A549 (cell line): ENCODE data around the gene CPLX1. TPM values are rescaled to one million over a fixed set of nuclear protein-coding genes. Genes with fewer than 3 reads are reported as not detected.

ENCODE experiments used
- ATAC-seq, 2 experiments: fragments of 200-7000 bp in 1 of 2; fragments of >200 bp in 1 of 2; cut with Nextera tagmentation in 1 of 2; cut with Tn5 transposase in 1 of 2; 3 replicates each; pipeline versions ENCODE4 v1.8.0 to v1.9.1; 2018 to 2020; ENCODE audit warnings: mild to moderate bottlenecking in 1 of 2, moderate library complexity in 1 of 2
- CTCF ChIA-PET: fragments of 300-600 bp; sonication (Branson Sonifier 250); formaldehyde crosslinking; extraction: SDS; loops from one replicate; lab custom pipeline; 2021; ENCODE audit warnings: antibody characterized with exemption, inconsistent platforms; lab: Yijun Ruan, JAX
- POLR2A ChIA-PET: fragments of 350-600 bp; formaldehyde crosslinking; extraction: SDS; loops from one replicate; lab custom pipeline; 2021; ENCODE audit warnings: antibody characterized with exemption, inconsistent platforms; lab: Yijun Ruan, JAX
- DNase-seq, 2 experiments: peaks; one replicate each; pipeline versions ENCODE4 v3.0.0 to v3.0.0-alpha.2; 2011 to 2016; ENCODE audit warnings: low read depth in 1 of 2, low spot score in 1 of 2
- FAIRE-seq: peaks from 2 replicates; lab custom pipeline; 2011; peaks lifted over from hg19 to GRCh38; lab: Jason Lieb, UNC
- H3K27ac ChIP-seq, 2 experiments: fragments of >200 bp; sonication (Bioruptor Twin); formaldehyde crosslinking; 3 replicates each; pipeline ENCODE4 v1.5.1; 2016 to 2017
- H3K4me1 ChIP-seq: fragments of >200 bp; sonication (Bioruptor Twin); formaldehyde crosslinking; 3 replicates; pipeline ENCODE4 v1.6.1; 2016
- H3K4me2 ChIP-seq: fragments of >200 bp; sonication (Bioruptor Twin); formaldehyde crosslinking; 3 replicates; pipeline ENCODE4 v1.6.1; 2016
- H3K4me3 ChIP-seq: fragments of >200 bp; sonication (Bioruptor Twin); formaldehyde crosslinking; 3 replicates; pipeline ENCODE4 v1.5.1; 2016
- H3K9me3 ChIP-seq: fragments of >200 bp; sonication (Bioruptor Twin); formaldehyde crosslinking; 3 replicates; pipeline ENCODE4 v1.6.1; 2016
- CBX8 ChIP-seq: fragments of 200-600 bp; sonication (generic); IDR thresholded peaks from 2 replicates; pipeline ENCODE4 v1.6.1; 2016
- EP300 ChIP-seq, 2 experiments: fragments of >200 bp; sonication (Bioruptor Twin); formaldehyde crosslinking; IDR thresholded peaks; 2 replicates in 1 of 2; 3 replicates in 1 of 2; pipeline ENCODE4 v1.6.1; 2016 to 2017
- FOSB ChIP-seq: fragments of 250-450 bp; sonication (Bioruptor Pico); IDR thresholded peaks from 2 replicates; pipeline ENCODE4 v1.5.0; 2020; ENCODE audit warnings: mild to moderate bottlenecking, moderate library complexity
- HDAC2 ChIP-seq: fragments of 200-600 bp; sonication (generic); IDR thresholded peaks from 2 replicates; pipeline ENCODE4 v1.6.1; 2016
- HEYL ChIP-seq: fragments of 250-450 bp; sonication (Bioruptor Pico); IDR thresholded peaks from 2 replicates; pipeline ENCODE4 v1.8.0; 2021; ENCODE audit warnings: mild to moderate bottlenecking, moderate library complexity
- HOXA7 ChIP-seq: fragments of 250-450 bp; sonication (Bioruptor Pico); IDR thresholded peaks from 2 replicates; pipeline ENCODE4 v1.5.0; 2020; ENCODE audit warnings: mild to moderate bottlenecking, moderate library complexity
- HOXB13 ChIP-seq: fragments of 250-450 bp; sonication (Bioruptor Pico); IDR thresholded peaks from 2 replicates; pipeline ENCODE4 v1.5.0; 2020; ENCODE audit warnings: low read depth, mild to moderate bottlenecking, moderate library complexity
- JUNB ChIP-seq: fragments of >200 bp; sonication (Bioruptor Twin); formaldehyde crosslinking; IDR thresholded peaks from 2 replicates; pipeline ENCODE4 v1.6.1; 2016
- MAFK ChIP-seq: fragments of 450-650 bp; IDR thresholded peaks from 2 replicates; pipeline ENCODE4 v1.6.1; 2014; ENCODE audit not compliant: partially characterized antibody
- NPAS2 ChIP-seq: fragments of 250-450 bp; sonication (Bioruptor Pico); IDR thresholded peaks from 2 replicates; pipeline ENCODE4 v1.8.0; 2022; ENCODE audit warnings: mild to moderate bottlenecking, moderate library complexity, borderline replicate concordance
- POLR2A ChIP-seq: IDR thresholded peaks from 2 replicates; pipeline ENCODE4 v1.6.1; 2012; ENCODE audit warnings: mild to moderate bottlenecking, low read length
- RARB ChIP-seq: fragments of 250-450 bp; sonication (Bioruptor Pico); IDR thresholded peaks from 2 replicates; pipeline ENCODE4 v1.8.0; 2021; ENCODE audit warnings: mild to moderate bottlenecking, moderate library complexity
- RCOR1 ChIP-seq: fragments of 150-350 bp; IDR thresholded peaks from 2 replicates; pipeline ENCODE4 v1.6.1; 2014; ENCODE audit warnings: antibody characterized with exemption, low read length, low read depth
- RNF2 ChIP-seq: fragments of 200-600 bp; sonication (generic); IDR thresholded peaks from 2 replicates; pipeline ENCODE4 v1.6.1; 2016; ENCODE audit warnings: low read depth, mild to moderate bottlenecking, antibody characterized with exemption, moderate library complexity, borderline replicate concordance
- ZC3H11A ChIP-seq: fragments of 450-650 bp; IDR thresholded peaks from 2 replicates; pipeline ENCODE4 v1.6.1; 2014; ENCODE audit warnings: antibody characterized with exemption, mild to moderate bottlenecking
- ZSCAN20 ChIP-seq: fragments of 250-450 bp; sonication (Bioruptor Pico); IDR thresholded peaks from 2 replicates; pipeline ENCODE4 v1.8.0; 2022; ENCODE audit warnings: mild to moderate bottlenecking, moderate library complexity
- WGBS: methylation state at CpG from one replicate; pipeline ENCODE4 v1.1.6; 2017; ENCODE audit errors: missing lambda C conversion rate; 5-methylcytosine and 5-hydroxymethylcytosine counted together
- polyA plus RNA-seq, 4 experiments: library from polyadenylated mRNA; depleted of rRNA in 3 of 4; stranded (reverse); fragments of >200 nt; fragmentation: RNase III in 1 of 4; extraction: RNeasy Plus Mini Kit Qiagen cat#74134 plus additional on column Dnase treatment in 1 of 4; gene quantifications; 2 replicates in 3 of 4; 3 replicates in 1 of 4; pipeline ENCODE4 v1.2.3, GENCODE V29; 2011 to 2017
- TF ChIP-seq, protein P1 (sequence below): fragments of >200 bp; sonication (Bioruptor Twin); formaldehyde crosslinking; IDR thresholded peaks from 3 replicates; pipeline ENCODE4 v1.6.1; 2016
- TF ChIP-seq, protein P2 (sequence below): fragments of 450-650 bp; IDR thresholded peaks from 2 replicates; pipeline ENCODE4 v1.6.1; 2014; ENCODE audit warnings: antibody characterized with exemption
- TF ChIP-seq, protein P3 (sequence below): fragments of >200 bp; sonication (Bioruptor Twin); formaldehyde crosslinking; IDR thresholded peaks from 3 replicates; pipeline ENCODE4 v1.5.1; 2016
- TF ChIP-seq, protein P4 (sequence below): fragments of 150-350 bp; IDR thresholded peaks from 2 replicates; pipeline ENCODE4 v1.6.1; 2014; ENCODE audit warnings: low read depth, mild to moderate bottlenecking, low read length
- TF ChIP-seq, protein P5 (sequence below): fragments of 250-450 bp; sonication (Bioruptor Pico); IDR thresholded peaks from 2 replicates; pipeline ENCODE4 v1.5.0; 2021; ENCODE audit warnings: mild to moderate bottlenecking, moderate library complexity, borderline replicate concordance

CPLX1 gene
- polyA plus RNA-seq, 2 of the 4 experiments (the other 2 are of a cell fraction), result 0.19 to 0.57 TPM

DNA sequence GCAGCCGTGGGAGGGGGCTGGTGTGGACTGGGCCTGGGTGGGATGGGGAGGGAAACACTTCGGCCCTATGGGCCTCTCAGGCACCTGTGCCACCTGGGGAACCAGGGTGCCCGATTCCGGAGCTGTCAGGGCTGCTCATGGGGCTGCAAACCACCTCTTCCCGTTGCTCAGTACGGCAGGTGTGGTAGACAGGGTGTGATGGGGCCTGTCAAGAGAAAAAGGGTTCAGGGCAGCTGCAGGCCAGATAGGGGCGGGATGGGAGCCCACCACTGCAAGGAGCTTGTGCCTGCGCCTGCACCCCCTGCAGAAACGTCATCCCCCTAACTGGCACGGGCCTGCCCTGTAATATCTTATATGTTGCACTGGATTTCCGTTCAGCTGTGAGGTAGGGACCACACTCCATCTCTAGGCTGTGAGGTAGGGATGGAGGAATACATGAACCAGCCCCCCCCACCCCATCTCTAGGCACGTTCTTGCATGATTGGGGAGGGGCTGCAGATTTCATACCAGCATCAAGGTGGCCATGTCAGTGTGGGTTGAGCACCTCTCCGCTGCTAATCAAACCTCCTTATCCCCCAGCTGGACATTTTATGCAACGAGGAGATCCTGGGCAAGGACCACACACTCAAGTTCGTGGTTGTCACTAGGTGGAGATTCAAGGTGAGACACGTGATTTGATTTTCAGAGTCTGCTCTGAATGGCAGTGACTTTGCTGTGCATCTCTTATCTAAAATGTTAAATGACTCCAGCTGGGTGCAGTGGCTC, 61.3 kb downstream of the CPLX1 start:
- H3K4me1 ChIP-seq, result peaks cover 6% of the 10 kb centered on the region; the same call in 1 of the 3 replicates
- H3K9me3 ChIP-seq, result no peaks in the 10 kb centered on the region
- TF ChIP-seq, protein P1, sequence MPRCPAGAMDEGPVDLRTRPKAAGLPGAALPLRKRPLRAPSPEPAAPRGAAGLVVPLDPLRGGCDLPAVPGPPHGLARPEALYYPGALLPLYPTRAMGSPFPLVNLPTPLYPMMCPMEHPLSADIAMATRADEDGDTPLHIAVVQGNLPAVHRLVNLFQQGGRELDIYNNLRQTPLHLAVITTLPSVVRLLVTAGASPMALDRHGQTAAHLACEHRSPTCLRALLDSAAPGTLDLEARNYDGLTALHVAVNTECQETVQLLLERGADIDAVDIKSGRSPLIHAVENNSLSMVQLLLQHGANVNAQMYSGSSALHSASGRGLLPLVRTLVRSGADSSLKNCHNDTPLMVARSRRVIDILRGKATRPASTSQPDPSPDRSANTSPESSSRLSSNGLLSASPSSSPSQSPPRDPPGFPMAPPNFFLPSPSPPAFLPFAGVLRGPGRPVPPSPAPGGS, result no peak
- no peak for TF ChIP-seq RCOR1
- TF ChIP-seq CBX8, result no peak
- no peak for TF ChIP-seq HOXA7 (CRISPR knock-in tag)
- no peak for TF ChIP-seq HDAC2
- TF ChIP-seq HEYL (CRISPR knock-in tag), result no peak
- TF ChIP-seq NPAS2, result no peak
- TF ChIP-seq, protein P2, sequence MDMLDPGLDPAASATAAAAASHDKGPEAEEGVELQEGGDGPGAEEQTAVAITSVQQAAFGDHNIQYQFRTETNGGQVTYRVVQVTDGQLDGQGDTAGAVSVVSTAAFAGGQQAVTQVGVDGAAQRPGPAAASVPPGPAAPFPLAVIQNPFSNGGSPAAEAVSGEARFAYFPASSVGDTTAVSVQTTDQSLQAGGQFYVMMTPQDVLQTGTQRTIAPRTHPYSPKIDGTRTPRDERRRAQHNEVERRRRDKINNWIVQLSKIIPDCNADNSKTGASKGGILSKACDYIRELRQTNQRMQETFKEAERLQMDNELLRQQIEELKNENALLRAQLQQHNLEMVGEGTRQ, result no peak
- no peak for TF ChIP-seq EP300 (IDR thresholded peaks at IDR 0.05)
- TF ChIP-seq, protein P3, sequence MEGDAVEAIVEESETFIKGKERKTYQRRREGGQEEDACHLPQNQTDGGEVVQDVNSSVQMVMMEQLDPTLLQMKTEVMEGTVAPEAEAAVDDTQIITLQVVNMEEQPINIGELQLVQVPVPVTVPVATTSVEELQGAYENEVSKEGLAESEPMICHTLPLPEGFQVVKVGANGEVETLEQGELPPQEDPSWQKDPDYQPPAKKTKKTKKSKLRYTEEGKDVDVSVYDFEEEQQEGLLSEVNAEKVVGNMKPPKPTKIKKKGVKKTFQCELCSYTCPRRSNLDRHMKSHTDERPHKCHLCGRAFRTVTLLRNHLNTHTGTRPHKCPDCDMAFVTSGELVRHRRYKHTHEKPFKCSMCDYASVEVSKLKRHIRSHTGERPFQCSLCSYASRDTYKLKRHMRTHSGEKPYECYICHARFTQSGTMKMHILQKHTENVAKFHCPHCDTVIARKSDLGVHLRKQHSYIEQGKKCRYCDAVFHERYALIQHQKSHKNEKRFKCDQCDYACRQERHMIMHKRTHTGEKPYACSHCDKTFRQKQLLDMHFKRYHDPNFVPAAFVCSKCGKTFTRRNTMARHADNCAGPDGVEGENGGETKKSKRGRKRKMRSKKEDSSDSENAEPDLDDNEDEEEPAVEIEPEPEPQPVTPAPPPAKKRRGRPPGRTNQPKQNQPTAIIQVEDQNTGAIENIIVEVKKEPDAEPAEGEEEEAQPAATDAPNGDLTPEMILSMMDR, result no peak
- ATAC-seq (peak in 1 of 2 experiments; percentile 7; a peak in 2 of 6 replicates), FAIRE-seq (no peak), DNase-seq (no peak)
- no peak overlapping the region for H3K27ac ChIP-seq
- no peak overlapping the region for H3K4me2 ChIP-seq
- no peak overlapping the region for H3K4me3 ChIP-seq
- POLR2A ChIA-PET, result no interaction called here
- CTCF ChIA-PET, result interaction anchor here (1.3 to 1.7 kb wide), 3 partner anchors 8 to 23 kb away, joined by 3 to 8 read pairs (median 7); no protein-coding TSS in a partner anchor
- WGBS, result 94% methylated on average over 11 of the region's 16 CpGs

DNA sequence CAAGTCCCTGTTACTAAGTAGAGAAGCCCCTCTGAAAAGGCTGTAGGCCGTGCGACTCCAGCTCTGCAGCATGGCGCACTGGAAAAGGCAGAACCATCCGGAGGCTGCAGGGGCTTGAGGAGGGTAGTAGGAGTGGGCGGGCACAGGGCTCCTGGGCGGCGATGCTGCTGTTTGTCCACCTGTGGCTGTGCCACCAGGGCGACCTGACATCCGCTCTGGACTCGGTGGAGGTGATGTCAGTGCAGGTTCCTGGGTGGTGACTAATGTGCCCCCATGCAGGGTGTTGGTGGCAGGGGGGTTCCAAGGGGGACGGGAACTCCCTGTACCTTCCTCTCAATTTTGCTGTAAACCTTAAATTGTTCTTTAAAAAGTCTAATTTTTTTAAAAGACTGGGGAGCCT, 62.0 kb downstream of the CPLX1 start:
- Histone ChIP-seq H3K4me1 (peaks cover 6% of the 10 kb centered on the region; the same call in 1 of the 3 replicates), H3K9me3 (no peaks in the 10 kb centered on the region), H3K4me3 (no peak overlapping the region), H3K4me2 (no peak overlapping the region)
- CTCF ChIA-PET, result no interaction called here
- peak in 1 of 2 experiments; percentile 8; a peak in 1 of 6 replicates for ATAC-seq
- POLR2A ChIA-PET, result no interaction called here
- 84% methylated on average over 9 of the region's 11 CpGs for WGBS
- TF ChIP-seq, protein P2, result no peak
- TF ChIP-seq ZC3H11A, result no peak
- no peak for TF ChIP-seq HOXB13
- TF ChIP-seq, protein P4, sequence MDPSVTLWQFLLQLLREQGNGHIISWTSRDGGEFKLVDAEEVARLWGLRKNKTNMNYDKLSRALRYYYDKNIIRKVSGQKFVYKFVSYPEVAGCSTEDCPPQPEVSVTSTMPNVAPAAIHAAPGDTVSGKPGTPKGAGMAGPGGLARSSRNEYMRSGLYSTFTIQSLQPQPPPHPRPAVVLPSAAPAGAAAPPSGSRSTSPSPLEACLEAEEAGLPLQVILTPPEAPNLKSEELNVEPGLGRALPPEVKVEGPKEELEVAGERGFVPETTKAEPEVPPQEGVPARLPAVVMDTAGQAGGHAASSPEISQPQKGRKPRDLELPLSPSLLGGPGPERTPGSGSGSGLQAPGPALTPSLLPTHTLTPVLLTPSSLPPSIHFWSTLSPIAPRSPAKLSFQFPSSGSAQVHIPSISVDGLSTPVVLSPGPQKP, result no peak
- TF ChIP-seq JUNB, result no peak
- no peak for TF ChIP-seq ZSCAN20 (CRISPR knock-in tag)
- TF ChIP-seq RNF2, result no peak
- TF ChIP-seq, protein P5, sequence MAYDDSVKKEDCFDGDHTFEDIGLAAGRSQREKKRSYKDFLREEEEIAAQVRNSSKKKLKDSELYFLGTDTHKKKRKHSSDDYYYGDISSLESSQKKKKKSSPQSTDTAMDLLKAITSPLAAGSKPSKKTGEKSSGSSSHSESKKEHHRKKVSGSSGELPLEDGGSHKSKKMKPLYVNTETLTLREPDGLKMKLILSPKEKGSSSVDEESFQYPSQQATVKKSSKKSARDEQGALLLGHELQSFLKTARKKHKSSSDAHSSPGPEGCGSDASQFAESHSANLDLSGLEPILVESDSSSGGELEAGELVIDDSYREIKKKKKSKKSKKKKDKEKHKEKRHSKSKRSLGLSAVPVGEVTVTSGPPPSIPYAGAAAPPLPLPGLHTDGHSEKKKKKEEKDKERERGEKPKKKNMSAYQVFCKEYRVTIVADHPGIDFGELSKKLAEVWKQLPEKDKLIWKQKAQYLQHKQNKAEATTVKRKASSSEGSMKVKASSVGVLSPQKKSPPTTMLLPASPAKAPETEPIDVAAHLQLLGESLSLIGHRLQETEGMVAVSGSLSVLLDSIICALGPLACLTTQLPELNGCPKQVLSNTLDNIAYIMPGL (CRISPR knock-in tag), result no peak
- no peak for TF ChIP-seq MAFK
- TF ChIP-seq RARB, result no peak
- no peak for TF ChIP-seq POLR2A
- no peak for TF ChIP-seq HDAC2
- no peak for TF ChIP-seq HOXA7 (CRISPR knock-in tag)
- TF ChIP-seq FOSB, result no peak
- TF ChIP-seq, protein P1, result no peak
- TF ChIP-seq, all 56 proteins: peak for 0
- DNase-seq (no peak), FAIRE-seq (no peak)
- no peak overlapping the region for H3K27ac ChIP-seq
